Measurements from ENCODE around the gene AGPS. TPM values are rescaled to one million over a fixed set of nuclear protein-coding genes. Genes with fewer than 3 reads are reported as not detected.
"Not testable (repeated sequence)": the region's sequence is repeated elsewhere in the genome, so short reads cannot be mapped to it uniquely, and the experiment has no call there.

Gene AGPS
- polyA plus RNA-seq, 1 experiment: 22.6 TPM

GRCh38 chr2:177547772-177548171 lies 155.2 kb downstream of the AGPS start:
- ChIA-PET POLR2A (no interaction called here), CTCF (interaction anchor here (1.6 to 2.1 kb wide), 2 partner anchors 57 to 399 kb away, joined by 5 to 7 read pairs; no protein-coding TSS in a partner anchor)
- Histone ChIP-seq H3K4me3 (ENCODE audit: low read depth, low read length) (no peak overlapping the region), H3K27ac (ENCODE audit: low read depth, low read length) (no peak overlapping the region), H3K9me3 (ENCODE audit: control insufficient read depth, insufficient read depth, low read length) (no peaks in the 10 kb centered on the region), H3K27me3 (ENCODE audit: control insufficient read depth, insufficient read depth, low read length) (no peaks in the 10 kb centered on the region)
- TF ChIP-seq CTCF (IDR thresholded peaks at IDR 0.05; ENCODE audit: low read depth, low read length): no peak
- no peak for DNase-seq (ENCODE audit: low read depth, low spot score)

- CTCF ChIA-PET: interaction anchor here (1.6 to 2.1 kb wide), 2 partner anchors 56 to 400 kb away, joined by 5 to 7 read pairs; no protein-coding TSS in a partner anchor
- H3K9me3 ChIP-seq (ENCODE audit: control insufficient read depth, insufficient read depth, low read length): no peaks in the 10 kb centered on the region
- DNase-seq (ENCODE audit: low read depth, low spot score): no peak
- H3K27me3 ChIP-seq (ENCODE audit: control insufficient read depth, insufficient read depth, low read length): no peaks in the 10 kb centered on the region
- no peak overlapping the region for H3K4me3 ChIP-seq (ENCODE audit: low read depth, low read length)
- H3K27ac ChIP-seq (ENCODE audit: low read depth, low read length): no peak overlapping the region
- POLR2A ChIA-PET: no interaction called here
- no peak for TF ChIP-seq CTCF (IDR thresholded peaks at IDR 0.05; ENCODE audit: low read depth, low read length)
These were observed 156.1 kb downstream of the AGPS start for GRCh38 chr2:177548636-177549035.

GRCh38 chr2:177549171-177549570 lies 156.6 kb downstream of the AGPS start:
- CTCF ChIA-PET: interaction anchor here (1.6 to 2.1 kb wide), 2 partner anchors 55 to 400 kb away, joined by 5 to 7 read pairs; no protein-coding TSS in a partner anchor
- no peak for TF ChIP-seq CTCF (IDR thresholded peaks at IDR 0.05; ENCODE audit: low read depth, low read length)
- H3K4me3 ChIP-seq (ENCODE audit: low read depth, low read length): no peak overlapping the region
- POLR2A ChIA-PET: no interaction called here
- no peak for DNase-seq (ENCODE audit: low read depth, low spot score)
- H3K27ac ChIP-seq (ENCODE audit: low read depth, low read length): no peak overlapping the region
- H3K9me3 ChIP-seq (ENCODE audit: control insufficient read depth, insufficient read depth, low read length): no peaks in the 10 kb centered on the region
- no peaks in the 10 kb centered on the region for H3K27me3 ChIP-seq (ENCODE audit: control insufficient read depth, insufficient read depth, low read length)

GRCh38 chr2:177550264-177551200 lies 158.0 kb downstream of the AGPS start:
- TF ChIP-seq CTCF (IDR thresholded peaks at IDR 0.05; ENCODE audit: low read depth, low read length): no peak
- CTCF ChIA-PET: interaction anchor here (1.5 kb wide), 1 partner anchor 61 kb away, joined by 7 read pairs; no protein-coding TSS in a partner anchor
- POLR2A ChIA-PET: no interaction called here
- no peak for DNase-seq (ENCODE audit: low read depth, low spot score)
- H3K27ac ChIP-seq (ENCODE audit: low read depth, low read length): no peak overlapping the region
- H3K4me3 ChIP-seq (ENCODE audit: low read depth, low read length): no peak overlapping the region
- H3K9me3 ChIP-seq (ENCODE audit: control insufficient read depth, insufficient read depth, low read length): no peaks in the 10 kb centered on the region
- no peaks in the 10 kb centered on the region for H3K27me3 ChIP-seq (ENCODE audit: control insufficient read depth, insufficient read depth, low read length)

GRCh38 chr2:177551360-177551759 lies 158.8 kb downstream of the AGPS start:
- H3K27me3 ChIP-seq (ENCODE audit: control insufficient read depth, insufficient read depth, low read length); H3K4me3 ChIP-seq (ENCODE audit: low read depth, low read length); H3K27ac ChIP-seq (ENCODE audit: low read depth, low read length); DNase-seq (ENCODE audit: low read depth, low spot score); POLR2A ChIA-PET; H3K9me3 ChIP-seq (ENCODE audit: control insufficient read depth, insufficient read depth, low read length): not testable (repeated sequence)
- CTCF ChIA-PET: interaction anchor here (1.5 kb wide), 1 partner anchor 62 kb away, joined by 7 read pairs; no protein-coding TSS in a partner anchor

Measured in AG04450 (cell line).